CD4-positive, alpha-beta T cell treated with Interleukin-21 for 1 hour (primary cell): ENCODE results near the gene PIKFYVE.
A peak's percentile ranks its signal among the peaks of the same experiment; 100 is the strongest.
"Not testable (repeated sequence)": the region's sequence is repeated elsewhere in the genome, so short reads cannot be mapped to it uniquely, and the experiment has no call there.

ENCODE experiments used
- DNase-seq: peaks from one replicate; pipeline ENCODE4 v3.0.0-alpha.2; 2020

PIKFYVE gene

GRCh38 chr2:208265801-208266552 is at the start of gene PIKFYVE:
TSS of gene PIKFYVE (plus strand) at chr2:208266255. CDS start at chr2:208271520, 5,265 bp downstream.
- peak; percentile 89 for DNase-seq

- DNase-seq, result not testable (repeated sequence)
Observed at GRCh38 chr2:208221873-208222272, 44.2 kb upstream of the PIKFYVE start.

- DNase-seq, result no peak
Observed at GRCh38 chr2:208222351-208222750, 43.7 kb upstream of the PIKFYVE start.

- no peak for DNase-seq
Observed at GRCh38 chr2:208224802-208225201, 41.3 kb upstream of the PIKFYVE start.

- DNase-seq, result no peak
Observed at GRCh38 chr2:208227581-208228232, 38.3 kb upstream of the PIKFYVE start.

- no peak for DNase-seq
Observed at GRCh38 chr2:208228476-208228875, 37.6 kb upstream of the PIKFYVE start.

- no peak for DNase-seq
Observed at GRCh38 chr2:208234786-208235185, 31.3 kb upstream of the PIKFYVE start.

GRCh38 chr2:208235860-208236259 is 30.2 kb upstream of the PIKFYVE start:
- no peak for DNase-seq

GRCh38 chr2:208239770-208240493 is 26.1 kb upstream of the PIKFYVE start:
- no peak for DNase-seq

- no peak for DNase-seq
Observed at GRCh38 chr2:208240619-208241209, 25.3 kb upstream of the PIKFYVE start.

- DNase-seq, result no peak
Observed at GRCh38 chr2:208244422-208244821, 21.6 kb upstream of the PIKFYVE start.

- no peak for DNase-seq
Observed at GRCh38 chr2:208245746-208246145, 20.3 kb upstream of the PIKFYVE start.

GRCh38 chr2:208248601-208249000 is 17.5 kb upstream of the PIKFYVE start:
- no peak for DNase-seq

- DNase-seq, result no peak
Observed at GRCh38 chr2:208249296-208249695, 16.8 kb upstream of the PIKFYVE start.

GRCh38 chr2:208250388-208250787 is 15.7 kb upstream of the PIKFYVE start:
- no peak for DNase-seq

- DNase-seq, result no peak
Observed at GRCh38 chr2:208251098-208251497, 15.0 kb upstream of the PIKFYVE start.

- DNase-seq, result no peak
Observed at GRCh38 chr2:208252716-208253492, 13.2 kb upstream of the PIKFYVE start.

- no peak for DNase-seq
Observed at GRCh38 chr2:208253600-208254117, 12.4 kb upstream of the PIKFYVE start.

- peak; percentile 83 for DNase-seq
Observed at GRCh38 chr2:208254118-208254870, 11.8 kb upstream of the PIKFYVE start.

GRCh38 chr2:208254871-208255556 is 11.0 kb upstream of the PIKFYVE start, which contains the start of gene IDH1:
TSS of gene IDH1 (minus strand) at chr2:208255071. CDS start at chr2:208251551, 3,520 bp downstream.
- peak; percentile 91 for DNase-seq
